GM19193 (cell line): Measurements from ENCODE around the gene RBM23.
A peak's percentile ranks its signal among the peaks of the same experiment; 100 is the strongest.

ENCODE experiments used
- POLR2A ChIP-seq: IDR thresholded peaks from 4 replicates; pipeline ENCODE4 v1.6.1; 2011; ENCODE audit not compliant: insufficient read depth, insufficient read length; ENCODE audit errors: extremely low read depth

Gene RBM23

DNA sequence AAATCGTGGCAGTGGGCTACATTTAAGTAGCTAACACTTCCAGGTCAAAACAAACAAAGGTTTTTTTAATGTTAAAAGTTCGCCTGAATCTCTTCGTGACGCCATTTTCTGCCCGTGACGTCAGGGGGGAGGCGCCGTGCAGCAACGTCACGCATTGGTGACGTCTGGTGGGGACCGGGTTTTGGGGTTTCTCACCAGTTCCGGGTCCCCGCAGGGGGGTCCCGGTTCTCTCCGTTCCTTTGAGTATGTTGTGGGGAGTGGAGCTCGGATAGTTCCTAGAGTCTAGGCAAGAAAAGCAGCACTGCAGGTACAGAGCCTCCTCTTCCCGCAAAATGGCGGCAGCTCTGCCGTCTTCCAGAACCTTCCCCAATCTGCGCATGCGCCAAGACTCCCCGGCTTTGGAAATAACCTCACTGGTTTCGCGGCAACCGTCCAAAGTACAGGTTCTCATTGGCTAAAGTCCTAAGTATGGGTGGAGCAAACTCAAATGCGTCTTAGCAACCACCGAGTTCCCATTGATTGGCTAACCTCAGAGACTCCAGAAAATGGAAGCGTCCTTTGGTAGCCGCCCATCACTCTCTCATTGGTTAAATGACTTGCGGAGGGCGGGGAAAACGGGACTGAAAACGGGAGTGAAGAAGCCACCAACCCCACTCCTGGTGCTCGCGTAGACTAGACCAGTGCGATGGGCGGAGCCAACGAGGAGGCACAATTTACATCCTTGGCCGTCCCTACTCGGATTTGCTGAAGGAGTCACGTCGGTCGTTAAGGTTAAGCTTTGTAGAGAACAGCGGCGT is at the start of gene RBM23:
TSS of gene RBM23 (minus strand) at position 346 of the 797 bp plus-strand sequence.
- TF ChIP-seq POLR2A = peak; percentile 81

DNA sequence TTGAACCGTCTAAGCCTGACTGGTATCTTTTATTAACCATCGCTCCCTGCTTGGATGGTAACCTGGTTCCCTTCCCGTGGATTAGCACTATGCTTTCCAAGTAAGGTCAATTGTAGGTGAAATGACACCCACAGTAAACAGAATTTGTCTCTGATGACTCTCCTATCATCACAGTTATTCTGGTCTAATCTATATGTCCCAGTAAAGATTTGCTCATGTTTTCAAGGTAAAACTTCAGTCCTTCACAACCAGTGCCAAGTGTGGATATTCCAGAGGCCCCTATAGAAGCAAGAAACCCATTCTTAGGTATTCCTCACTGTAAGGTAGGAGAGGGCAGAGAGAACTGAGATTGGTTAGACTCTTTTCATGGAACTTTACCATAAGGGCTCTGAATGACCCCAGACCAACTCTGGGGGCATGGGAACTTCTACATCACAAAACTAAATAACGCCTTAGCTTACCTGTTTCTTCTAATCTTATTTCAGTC is 47.9 kb upstream of the RBM23 start:
- no peak for TF ChIP-seq POLR2A

DNA sequence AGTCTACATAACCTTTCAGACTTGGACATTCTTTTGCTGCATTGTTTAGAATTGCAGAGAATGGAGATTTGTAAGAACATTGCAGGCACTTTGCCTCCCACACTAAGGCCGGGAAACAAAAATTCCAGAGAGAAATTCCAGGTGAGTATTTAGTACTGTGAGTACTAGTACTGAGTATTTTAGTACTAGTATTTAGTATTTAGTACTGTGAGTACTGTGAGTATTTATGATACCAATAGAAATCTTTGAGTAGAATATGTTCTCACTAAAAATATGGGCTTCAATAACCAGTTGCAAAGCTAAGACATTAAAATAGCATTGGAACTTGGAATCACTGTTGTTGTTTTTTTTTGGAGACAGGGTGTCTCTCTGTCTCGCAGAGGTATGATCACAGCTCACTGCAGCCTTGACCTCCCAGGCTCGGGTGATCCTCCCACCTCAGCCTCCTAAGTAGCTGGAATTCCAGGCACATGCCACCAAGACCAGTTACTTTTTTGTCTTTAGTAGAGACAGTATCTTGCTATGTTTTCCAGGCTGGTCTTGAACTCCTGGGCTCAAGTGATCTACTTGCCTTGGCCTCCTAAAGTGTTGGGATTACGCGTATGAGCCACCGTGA is 43.2 kb upstream of the RBM23 start:
- no peak for TF ChIP-seq POLR2A

DNA sequence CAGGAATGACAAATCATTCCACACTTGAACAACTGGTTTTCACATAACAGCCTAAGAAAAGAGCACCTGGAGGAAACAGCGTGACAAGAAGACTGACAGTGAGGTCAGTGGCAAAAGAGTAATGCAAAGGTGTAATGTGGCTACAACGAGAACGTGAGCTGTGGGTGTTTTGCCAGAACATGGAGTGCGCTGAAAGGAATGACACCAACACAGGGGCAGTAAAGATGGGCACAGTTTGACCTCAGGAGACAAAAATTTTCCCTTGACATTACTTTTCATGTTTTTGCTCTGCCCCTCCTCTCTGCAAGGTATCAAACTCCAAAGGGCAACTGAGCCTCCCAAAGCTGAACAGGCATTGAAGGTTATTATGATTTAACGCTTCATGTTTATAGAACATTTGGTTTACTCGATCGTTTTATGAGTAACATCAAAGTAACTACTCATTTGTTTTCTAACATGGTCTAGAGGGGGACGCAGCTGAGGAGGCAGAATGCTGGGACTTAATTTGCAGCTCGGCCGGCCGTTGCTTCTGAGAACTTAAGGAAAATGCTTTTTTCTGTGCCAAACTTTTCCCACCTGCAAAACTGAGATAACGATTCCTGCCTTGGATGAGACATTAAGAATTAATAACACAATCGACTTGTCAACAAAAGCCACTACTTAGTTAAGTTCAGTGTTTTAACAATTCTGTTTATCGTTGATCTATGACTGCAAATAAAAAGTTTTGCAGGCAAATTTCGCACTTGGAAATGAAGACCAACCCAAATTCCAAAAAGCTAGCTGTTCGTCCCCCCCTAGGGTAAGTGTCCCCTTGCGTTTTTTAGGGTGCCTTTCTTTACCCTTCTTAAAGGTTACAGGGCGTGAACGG is 37.0 kb upstream of the RBM23 start:
- no peak for TF ChIP-seq POLR2A

DNA sequence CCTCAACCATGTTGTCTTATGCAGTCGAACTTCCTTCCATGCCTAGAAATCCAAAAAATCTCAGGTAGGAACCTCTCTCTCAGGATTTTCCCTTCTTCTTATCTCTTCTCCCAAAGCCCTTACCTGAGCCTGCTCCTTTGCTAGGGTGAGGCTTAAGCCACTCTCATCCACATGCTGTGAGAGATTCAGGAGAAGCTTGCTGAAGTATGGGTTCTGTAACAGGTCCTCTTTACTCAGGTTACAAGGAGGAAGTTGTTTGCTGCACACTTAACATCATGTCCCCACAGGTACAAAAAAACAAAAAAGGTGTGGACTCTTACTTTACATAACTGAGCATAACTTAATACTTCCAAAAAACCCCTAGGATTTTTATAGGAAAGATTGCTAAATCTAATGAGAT is 33.5 kb upstream of the RBM23 start:
- TF ChIP-seq POLR2A = no peak

DNA sequence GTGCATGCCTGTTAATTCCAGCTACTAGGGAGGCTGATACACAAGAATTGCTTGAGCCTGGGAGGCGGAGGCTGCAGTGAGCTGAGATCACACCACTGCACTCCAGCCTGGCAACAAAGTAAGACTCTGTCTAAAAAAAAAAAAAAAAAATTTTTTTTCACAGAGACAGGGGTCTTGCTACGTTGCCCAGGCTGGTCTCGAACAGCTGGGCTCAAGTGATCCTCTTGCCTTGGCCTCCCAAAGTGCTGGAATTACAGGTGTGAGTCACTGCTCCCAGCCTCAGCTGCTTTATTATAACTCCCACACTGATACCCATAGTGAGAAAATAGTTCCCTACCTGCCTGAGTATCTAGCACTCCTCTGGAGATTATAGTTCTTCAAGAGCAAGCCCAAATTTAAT is 26.7 kb upstream of the RBM23 start:
- TF ChIP-seq POLR2A = no peak

DNA sequence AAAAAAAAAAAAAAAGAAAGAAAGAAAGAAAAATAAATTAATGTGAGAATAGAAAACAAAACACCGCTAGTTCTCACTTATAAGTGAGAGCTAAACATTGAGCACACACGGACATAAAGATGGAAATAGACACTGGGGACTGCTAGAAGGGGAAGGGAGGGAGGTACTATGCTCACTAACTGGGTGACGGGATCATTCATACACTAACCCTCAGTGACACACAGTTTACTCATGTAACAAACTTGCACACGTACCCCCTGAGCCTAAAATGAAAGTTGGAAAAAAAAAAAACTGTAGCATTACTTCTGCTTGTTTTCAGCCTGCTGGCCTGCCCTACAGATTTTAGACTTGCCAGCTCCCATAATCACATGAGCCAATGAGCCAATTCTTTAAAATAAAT is 20.7 kb upstream of the RBM23 start:
- TF ChIP-seq POLR2A = no peak

DNA sequence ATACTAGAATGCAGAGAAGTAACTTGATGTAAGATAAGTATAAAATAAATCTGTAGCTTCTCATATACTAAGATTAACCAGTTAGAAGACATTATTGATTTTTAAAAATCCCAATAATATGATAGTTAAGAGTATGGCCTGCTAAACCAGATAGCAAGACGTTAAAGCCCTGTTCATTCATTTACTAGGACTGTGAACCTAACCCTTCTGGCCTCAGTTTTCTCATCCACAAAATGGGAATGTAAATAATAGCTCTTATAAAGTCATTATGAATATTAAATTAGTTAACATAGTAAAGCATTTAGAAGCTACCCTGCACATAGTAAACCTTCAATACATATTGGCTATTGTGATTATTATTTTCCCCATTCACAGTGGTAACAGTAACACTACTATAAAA is 16.2 kb upstream of the RBM23 start:
- TF ChIP-seq POLR2A = no peak

DNA sequence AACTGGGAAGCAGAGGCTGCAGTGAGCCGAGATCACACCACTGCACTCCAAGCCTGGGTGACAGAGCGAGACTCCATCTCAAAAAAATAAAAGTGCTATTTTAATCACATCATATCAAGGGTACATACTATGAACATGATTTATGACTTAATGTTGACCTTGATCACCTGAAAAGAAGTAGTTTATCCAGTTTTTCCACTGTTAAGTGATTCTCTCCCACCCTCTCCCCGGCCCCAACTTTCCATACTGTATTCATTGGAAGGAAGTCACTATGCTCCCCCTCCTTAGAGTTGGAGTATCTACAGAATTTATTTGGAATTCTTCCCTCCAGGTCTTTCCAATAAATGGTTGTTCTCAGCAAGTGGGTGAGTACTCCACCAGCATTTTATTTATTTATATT is 13.2 kb upstream of the RBM23 start:
- no peak for TF ChIP-seq POLR2A

DNA sequence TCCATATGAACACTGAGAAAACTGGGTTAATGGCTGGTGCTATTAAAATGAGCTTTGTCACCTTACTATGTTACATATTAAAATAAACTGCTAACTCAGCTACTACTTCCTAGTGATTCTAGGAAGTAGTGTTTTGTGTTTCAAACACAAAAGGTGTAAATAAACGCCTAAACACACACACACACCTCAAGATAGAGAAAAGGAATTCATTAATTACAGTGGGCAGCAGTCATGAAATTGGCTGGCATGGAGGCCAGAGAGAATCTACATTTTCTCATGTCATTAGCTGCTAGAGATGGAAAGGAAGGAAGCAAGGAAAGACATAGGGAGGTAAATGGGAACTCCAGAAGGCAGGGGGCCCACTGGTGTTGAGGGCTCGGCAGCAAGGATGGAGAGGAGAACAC is 11.0 kb upstream of the RBM23 start:
- no peak for TF ChIP-seq POLR2A

DNA sequence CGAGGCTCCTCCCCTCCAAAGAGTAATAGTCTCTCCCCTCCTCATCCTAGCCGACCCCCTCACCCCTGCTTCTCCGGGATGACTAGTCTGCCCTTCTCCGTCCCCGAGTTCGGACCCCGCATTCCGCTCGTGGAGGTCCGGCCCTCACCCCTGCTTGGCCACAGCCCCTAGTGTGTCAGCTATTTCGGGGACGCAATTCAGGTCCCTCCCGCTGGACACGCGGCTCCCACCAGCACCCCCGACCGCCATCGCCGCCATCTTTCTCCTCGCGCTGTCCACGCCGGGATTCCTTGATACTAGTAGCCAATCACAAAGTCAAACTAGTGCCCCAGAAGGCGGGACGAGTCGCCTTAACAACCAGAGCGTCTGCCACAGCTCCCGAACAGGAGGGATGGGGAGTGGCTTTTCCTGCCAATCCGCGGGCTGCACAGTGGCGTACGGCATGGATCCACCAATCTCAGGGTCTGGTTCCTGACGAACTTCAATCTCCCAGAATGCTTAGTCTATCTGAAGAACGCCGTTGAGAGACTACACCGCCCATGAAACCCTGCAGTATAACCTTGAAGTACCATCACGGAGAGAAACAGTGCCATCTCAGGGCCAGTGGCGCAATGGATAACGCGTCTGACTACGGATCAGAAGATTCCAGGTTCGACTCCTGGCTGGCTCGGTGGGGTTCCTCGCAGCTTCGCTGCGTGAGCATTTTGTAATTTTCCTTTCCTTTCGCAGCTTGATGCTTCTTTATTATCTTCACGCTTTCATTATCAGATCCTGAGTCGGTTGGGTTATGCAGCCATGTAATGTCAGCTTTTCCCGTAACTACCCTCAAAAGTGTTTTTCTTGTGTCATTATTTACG is 10.4 kb upstream of the RBM23 start, which contains the start of gene PRMT5:
TSS of gene PRMT5 (minus strand) at position 273 of the 857 bp plus-strand sequence. CDS start at position 258, 15 bp downstream.
- peak; percentile 91 for TF ChIP-seq POLR2A

DNA sequence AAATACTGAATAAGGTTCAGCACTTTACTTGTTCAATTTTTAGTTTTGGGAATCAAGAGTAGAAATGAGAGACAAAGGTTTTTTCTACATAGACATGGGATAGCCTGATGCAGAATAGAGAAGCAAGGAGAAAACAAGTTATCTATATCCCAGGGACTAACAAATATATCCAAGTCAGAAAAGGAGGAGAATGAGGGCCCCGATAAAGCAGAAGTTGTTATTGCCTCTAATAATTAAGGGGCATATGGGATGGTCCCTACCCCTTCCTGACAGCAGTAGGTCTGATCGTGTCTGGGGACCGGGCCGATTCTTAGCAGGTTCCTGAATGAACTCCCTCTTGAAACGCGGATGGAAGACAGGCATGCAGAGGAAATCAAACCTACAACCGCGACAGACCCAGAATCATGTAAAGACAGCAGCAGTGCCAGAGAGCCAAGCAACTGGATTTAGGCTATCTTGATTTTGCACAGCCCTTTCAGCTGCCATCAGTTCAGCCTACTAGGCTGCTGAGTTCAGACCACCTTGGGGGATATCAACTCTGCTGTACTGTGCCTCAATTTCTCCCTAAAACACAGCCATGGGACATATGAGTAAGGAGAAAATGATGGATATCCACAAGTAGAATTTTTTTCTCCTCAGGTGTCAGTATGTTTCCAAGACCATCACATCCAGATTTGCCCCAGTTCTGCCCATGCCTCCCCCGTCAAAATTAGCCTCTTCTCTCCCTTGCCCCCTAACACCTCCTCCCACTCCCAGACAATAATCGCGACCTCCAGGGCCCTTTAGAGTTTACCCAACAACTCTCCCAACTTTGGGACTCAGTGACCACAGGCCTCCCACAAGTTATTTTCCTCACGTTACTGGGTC is 9.5 kb upstream of the RBM23 start:
- no peak for TF ChIP-seq POLR2A

DNA sequence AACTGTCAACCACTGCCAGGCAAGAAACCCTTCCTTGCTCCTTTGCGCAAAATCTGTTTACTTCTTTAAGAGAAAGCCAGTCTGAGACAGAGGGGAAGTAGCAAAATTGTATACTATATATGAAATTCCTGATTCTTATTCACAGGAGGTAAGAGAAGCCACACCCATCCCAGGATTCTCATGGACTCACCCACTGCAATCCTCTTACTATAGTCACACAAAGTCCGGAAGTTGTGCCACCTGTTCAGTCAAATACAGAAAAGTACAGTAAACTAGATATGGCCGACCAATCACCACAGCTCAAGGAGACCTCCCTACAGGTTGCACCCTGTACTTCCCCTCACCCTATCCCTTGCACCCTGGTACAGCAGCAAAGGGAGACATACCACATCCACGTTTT is 7.4 kb upstream of the RBM23 start:
- no peak for TF ChIP-seq POLR2A

DNA sequence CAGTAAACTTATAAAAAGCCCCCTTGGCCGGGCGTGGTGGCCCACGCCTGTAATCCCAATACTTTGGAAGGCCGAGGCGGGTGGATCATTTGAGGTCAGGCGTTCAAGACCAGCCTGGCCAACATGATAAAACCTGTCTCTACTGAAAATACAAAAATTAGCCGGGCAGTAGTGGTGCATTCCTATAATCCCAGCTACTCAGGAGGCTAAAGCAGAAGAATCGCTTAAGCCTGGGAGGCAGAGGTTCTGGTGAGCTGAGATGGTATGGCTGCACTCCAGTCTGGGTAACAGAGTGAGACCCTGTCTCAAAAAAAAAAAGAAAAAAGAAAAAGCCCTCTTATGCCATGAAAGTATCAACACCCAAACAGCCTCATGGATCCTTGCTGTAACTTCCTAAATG is 6.6 kb upstream of the RBM23 start:
- no peak for TF ChIP-seq POLR2A

DNA sequence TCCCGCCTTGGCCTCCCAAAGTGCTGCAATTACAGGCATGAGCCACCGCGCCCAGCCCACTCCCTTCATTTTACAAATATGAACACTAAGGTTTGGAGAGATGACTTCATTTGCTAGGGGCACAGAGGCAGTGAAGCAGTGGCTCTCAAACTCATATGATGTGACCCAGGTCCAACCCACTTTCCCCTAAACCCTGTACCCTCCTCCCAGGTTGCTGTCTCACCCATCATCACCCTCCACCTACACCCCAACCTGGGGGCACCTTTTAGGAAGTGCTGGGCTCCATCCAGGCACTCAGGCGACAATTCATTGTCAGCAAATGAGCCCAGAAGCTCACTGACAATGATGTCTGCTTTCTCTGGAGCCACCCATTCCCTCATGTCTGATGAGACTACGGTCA is 4.8 kb upstream of the RBM23 start:
- no peak for TF ChIP-seq POLR2A
